GM12873 (cell line): ENCODE measurements around the gene ITGAE.

ENCODE experiments used
- TF ChIP-seq, protein P1 (sequence below): IDR thresholded peaks from 2 replicates; pipeline ENCODE4 v1.5.1; 2012; ENCODE audit warnings: low read depth, mild to moderate bottlenecking, moderate library complexity, low read length, control low read depth; ENCODE audit not compliant: insufficient read depth; ENCODE audit errors: missing control alignments

ITGAE gene

GRCh38 chr17:3730881-3731429, 70.0 kb downstream of the ITGAE start:
- TF ChIP-seq, protein P1, sequence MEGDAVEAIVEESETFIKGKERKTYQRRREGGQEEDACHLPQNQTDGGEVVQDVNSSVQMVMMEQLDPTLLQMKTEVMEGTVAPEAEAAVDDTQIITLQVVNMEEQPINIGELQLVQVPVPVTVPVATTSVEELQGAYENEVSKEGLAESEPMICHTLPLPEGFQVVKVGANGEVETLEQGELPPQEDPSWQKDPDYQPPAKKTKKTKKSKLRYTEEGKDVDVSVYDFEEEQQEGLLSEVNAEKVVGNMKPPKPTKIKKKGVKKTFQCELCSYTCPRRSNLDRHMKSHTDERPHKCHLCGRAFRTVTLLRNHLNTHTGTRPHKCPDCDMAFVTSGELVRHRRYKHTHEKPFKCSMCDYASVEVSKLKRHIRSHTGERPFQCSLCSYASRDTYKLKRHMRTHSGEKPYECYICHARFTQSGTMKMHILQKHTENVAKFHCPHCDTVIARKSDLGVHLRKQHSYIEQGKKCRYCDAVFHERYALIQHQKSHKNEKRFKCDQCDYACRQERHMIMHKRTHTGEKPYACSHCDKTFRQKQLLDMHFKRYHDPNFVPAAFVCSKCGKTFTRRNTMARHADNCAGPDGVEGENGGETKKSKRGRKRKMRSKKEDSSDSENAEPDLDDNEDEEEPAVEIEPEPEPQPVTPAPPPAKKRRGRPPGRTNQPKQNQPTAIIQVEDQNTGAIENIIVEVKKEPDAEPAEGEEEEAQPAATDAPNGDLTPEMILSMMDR, result no peak

- TF ChIP-seq, protein P1, result no peak
Measured at GRCh38 chr17:3729881-3730280, 71.1 kb downstream of the ITGAE start.

GRCh38 chr17:3727041-3727440, 73.9 kb downstream of the ITGAE start:
- TF ChIP-seq, protein P1, result no peak

DNA sequence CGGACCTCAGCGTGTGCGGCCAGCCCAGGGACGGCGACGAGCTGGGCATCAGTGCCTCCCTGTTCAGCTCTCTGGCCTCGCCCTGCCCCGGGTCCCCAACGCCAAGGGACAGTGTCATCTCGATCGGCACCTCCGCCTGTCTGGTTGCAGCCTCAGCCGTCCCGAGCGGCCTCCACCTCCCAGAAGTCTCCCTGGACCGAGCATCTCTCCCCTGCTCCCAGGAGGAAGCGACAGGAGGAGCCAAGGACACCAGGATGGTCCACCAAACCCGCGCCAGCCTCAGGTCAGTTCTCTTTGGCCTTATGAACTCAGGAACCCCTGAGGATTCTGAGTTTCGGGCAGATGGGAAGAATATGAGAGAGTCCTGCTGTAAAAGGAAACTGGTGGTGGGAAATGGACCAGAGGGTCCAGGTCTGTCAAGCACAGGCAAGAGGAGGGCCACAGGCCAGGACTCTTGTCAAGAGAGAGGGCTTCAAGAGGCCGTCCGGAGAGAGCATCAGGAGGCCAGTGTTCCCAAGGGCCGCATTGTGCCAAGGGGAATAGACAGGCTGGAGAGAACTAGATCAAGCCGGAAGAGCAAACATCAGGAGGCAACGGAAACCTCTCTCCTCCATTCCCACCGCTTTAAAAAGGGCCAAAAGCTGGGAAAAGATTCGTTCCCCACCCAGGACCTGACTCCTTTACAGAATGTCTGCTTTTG, 76.5 kb downstream of the ITGAE start:
- TF ChIP-seq, protein P1, result no peak

GRCh38 chr17:3723556-3724377, 77.2 kb downstream of the ITGAE start, which contains the start of gene HASPIN:
HASPIN (plus strand) TSS chr17:3723903; CDS start chr17:3723936, 33 bp downstream.
- TF ChIP-seq, protein P1, result peak; percentile 45

- TF ChIP-seq, protein P1, result no peak
Measured at GRCh38 chr17:3723188-3723555, 77.8 kb downstream of the ITGAE start.

DNA sequence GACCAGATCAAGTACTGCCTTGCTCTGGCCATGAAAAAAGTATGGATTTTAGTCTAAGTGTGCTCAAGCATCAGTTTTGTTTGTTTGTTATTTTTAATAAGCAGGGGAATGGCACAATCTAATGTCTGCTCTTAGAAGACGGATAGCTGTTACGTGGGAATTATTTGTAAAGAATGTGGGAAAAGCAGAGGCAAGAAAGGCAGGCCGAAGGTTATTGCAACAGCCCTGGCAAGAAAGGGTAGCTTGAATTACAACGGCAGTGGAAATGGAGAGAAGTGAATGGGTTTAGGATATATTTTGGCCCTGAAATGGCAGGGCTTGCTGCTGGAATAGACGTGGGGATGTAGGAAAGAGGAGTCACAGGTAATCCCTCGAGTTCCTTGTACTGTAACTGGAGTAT, 78.3 kb downstream of the ITGAE start:
- TF ChIP-seq, protein P1, result no peak
